GM12878 (cell line): ENCODE measurements around the gene HSP90AB1. TPM values are rescaled to one million over a fixed set of nuclear protein-coding genes. Genes with fewer than 3 reads are reported as not detected.

Experiments used
- ATAC-seq: fragments of 200-7000 bp; cut with Tn5 transposase; 3 replicates; pipeline ENCODE4 v1.9.1; 2020; ENCODE audit warnings: mild to moderate bottlenecking, moderate library complexity
- BruUV-seq: library from RNA; stranded (reverse); fragments of 400-500 nt; replicated peaks from 2 replicates; lab custom pipeline; 2021; lab: Mats Ljungman, UMichigan
- CTCF ChIA-PET: fragments of 300-600 bp; sonication (Branson Sonifier 250); formaldehyde crosslinking; extraction: SDS; loops from one replicate; lab custom pipeline; 2021; ENCODE audit warnings: inconsistent platforms; lab: Yijun Ruan, JAX
- POLR2A ChIA-PET: fragments of 350-600 bp; formaldehyde crosslinking; extraction: SDS; loops from one replicate; lab custom pipeline; 2021; ENCODE audit warnings: inconsistent platforms; lab: Charles Lee
- RAD21 ChIA-PET: fragments of 300-600 bp; sonication (Branson Sonifier 250); formaldehyde crosslinking; loops from one replicate; lab custom pipeline; 2023; ENCODE audit warnings: antibody characterized with exemption; ENCODE audit not compliant: unreplicated experiment; lab: Charles Lee
- SMC1A ChIA-PET: fragments of 300-600 bp; sonication (Branson Sonifier 250); formaldehyde crosslinking; loops from one replicate; lab custom pipeline; 2023; ENCODE audit not compliant: unreplicated experiment, uncharacterized antibody; lab: Charles Lee
- DNase-seq: peaks from one replicate; pipeline ENCODE4 v3.0.0-alpha.2; 2011; ENCODE audit warnings: low read depth, low spot score
- FAIRE-seq: peaks from 3 replicates; lab custom pipeline; 2011; peaks lifted over from hg19 to GRCh38; lab: Jason Lieb, UNC
- H2AFZ ChIP-seq: 2 replicates; pipeline ENCODE4 v1.6.0; 2011; ENCODE audit warnings: low read depth, low read length, control low read depth; ENCODE audit not compliant: control insufficient read depth
- H3K27ac ChIP-seq: 2 replicates; pipeline ENCODE4 v1.5.1; 2011; ENCODE audit warnings: control low read depth; ENCODE audit not compliant: control insufficient read depth, insufficient read depth
- H3K27me3 ChIP-seq, 2 experiments: replicated peaks in 1 of 2; 2 replicates each; pipeline versions ENCODE4 v1.6.0 to v1.6.1; 2011; ENCODE audit warnings: low read length in 1 of 2; ENCODE audit not compliant: control insufficient read depth in 2 of 2, insufficient read depth in 2 of 2
- H3K36me3 ChIP-seq, 2 experiments: 2 replicates each; pipeline ENCODE4 v1.5.1; 2011; ENCODE audit warnings: low read length in 1 of 2; ENCODE audit not compliant: control insufficient read depth in 2 of 2, insufficient read depth in 2 of 2
- H3K4me1 ChIP-seq: 2 replicates; pipeline ENCODE4 v1.6.1; 2011; ENCODE audit warnings: mild to moderate bottlenecking, low read length, moderate library complexity, mixed read lengths; ENCODE audit not compliant: control insufficient read depth, insufficient read depth
- H3K4me2 ChIP-seq: 2 replicates; pipeline ENCODE4 v1.6.0; 2011; ENCODE audit warnings: control low read depth; ENCODE audit not compliant: control insufficient read depth, insufficient read depth
- H3K4me3 ChIP-seq: fragments of 200-600 bp; sonication (generic); 2 replicates; pipeline ENCODE4 v1.5.1; 2016
- H3K79me2 ChIP-seq: 2 replicates; pipeline ENCODE4 v1.6.0; 2011; ENCODE audit warnings: low read length; ENCODE audit not compliant: control insufficient read depth, insufficient read depth
- H3K9ac ChIP-seq: 2 replicates; pipeline ENCODE4 v1.8.0; 2011; ENCODE audit warnings: low read length, control low read depth, mixed read lengths; ENCODE audit not compliant: control insufficient read depth, insufficient read depth
- H3K9me3 ChIP-seq: replicated peaks from 3 replicates; pipeline ENCODE4 v1.5.1; 2011; ENCODE audit warnings: mild to moderate bottlenecking, low read length; ENCODE audit not compliant: control insufficient read depth, insufficient read depth
- H4K20me1 ChIP-seq: 2 replicates; pipeline ENCODE4 v1.6.0; 2011; ENCODE audit not compliant: control insufficient read depth, insufficient read depth
- JUND ChIP-seq: IDR thresholded peaks from 2 replicates; pipeline ENCODE4 v1.6.1; 2012; ENCODE audit warnings: low read depth, mild to moderate bottlenecking, low read length, improper control_type of control experiment, moderate library complexity
- POLR2AphosphoS2 ChIP-seq: IDR thresholded peaks from 2 replicates; pipeline ENCODE4 v1.6.1; 2011; ENCODE audit warnings: low read depth, mild to moderate bottlenecking, low read length, improper control_type of control experiment, moderate library complexity
- POLR2AphosphoS5 ChIP-seq: IDR thresholded peaks from 2 replicates; pipeline ENCODE4 v1.6.1; 2011; ENCODE audit warnings: mild to moderate bottlenecking, low read length, inconsistent platforms
- SMAD1 ChIP-seq: fragments of 450-650 bp; IDR thresholded peaks from 2 replicates; pipeline ENCODE4 v1.6.1; 2018; ENCODE audit warnings: mild to moderate bottlenecking, low read depth; ENCODE audit not compliant: partially characterized antibody
- SMAD5 ChIP-seq: IDR thresholded peaks from 2 replicates; pipeline ENCODE4 v1.6.1; 2016; ENCODE audit warnings: antibody characterized with exemption, low read depth
- ZSCAN29 ChIP-seq: fragments of 450-650 bp; IDR thresholded peaks from 2 replicates; pipeline ENCODE4 v1.6.1; 2017; ENCODE audit warnings: mild to moderate bottlenecking, moderate library complexity
- WGBS: methylation state at CpG from one replicate; pipeline ENCODE4 v1.1.6; 2016; ENCODE audit warnings: low lambda C conversion rate; ENCODE audit not compliant: insufficient replicate concordance, insufficient coverage; ENCODE audit errors: missing lambda C conversion rate; 5-methylcytosine and 5-hydroxymethylcytosine counted together
- in situ Hi-C: fragments of 300-500 bp; cut with MboI; formaldehyde crosslinking; loops from 9 replicates; pipeline ENCODE4 v1.14.3; 2018; ENCODE audit warnings: mixed read lengths
- intact Hi-C: fragments of 100-400 bp; cut with micrococcal nuclease; formaldehyde crosslinking; loops from one replicate; pipeline ENCODE4 v1.14.2; 2022; ENCODE audit not compliant: unreplicated experiment
- polyA plus RNA-seq, 11 experiments: library from polyadenylated mRNA; depleted of rRNA in 4 of 11; unstranded in 6 of 11; stranded (reverse) in 5 of 11; fragments of >200 nt; fragmentation: Nextera tagmentation in 4 of 11; fragmentation: Illumina TruSeq in 1 of 11; extraction: Ambion mirVana in 4 of 11; extraction: Trizol in 1 of 11; gene quantifications; 1 replicate in 1 of 11; 2 replicates in 10 of 11; pipeline versions ENCODE4 v1.2.1 to v1.2.3, GENCODE V29; 2011 to 2016; ENCODE audit warnings: inconsistent platforms in 2 of 11, missing spikeins in 2 of 11, low read depth in 1 of 11
- total RNA-seq, 4 experiments: library from RNA; depleted of rRNA in 3 of 4; stranded (reverse); fragments of >200 nt in 3 of 4; fragmentation: Illumina TruSeq in 1 of 4; extraction: Trizol in 1 of 4; gene quantifications; 2 replicates each; pipeline versions ENCODE4 v1.2.1 to v1.2.3, GENCODE V29; 2013 to 2021
- TF ChIP-seq, protein P1 (sequence below): IDR thresholded peaks from 2 replicates; pipeline ENCODE4 v1.6.1; 2012; ENCODE audit warnings: low read depth, low read length, improper control_type of control experiment
- TF ChIP-seq, protein P2 (sequence below): fragments of 450-650 bp; IDR thresholded peaks from 2 replicates; pipeline ENCODE4 v1.6.1; 2017; ENCODE audit warnings: low read depth, mild to moderate bottlenecking, moderate library complexity

Gene HSP90AB1
- total and polyA plus RNA-seq, 10 of the 15 experiments (the other 5 are each of a cell fraction or from before 2014, with no cell fraction given): 988 to 1,682 (median 1,146) TPM

GRCh38 chr6:44250067-44250717 is 3.3 kb downstream of the HSP90AB1 start:
- ChIA-PET POLR2A (interaction anchor here (1.9 to 6.3 kb wide), 4 partner anchors 10 to 14 kb away, joined by 4 to 131 read pairs (median 7); partner anchors contain the start of gene SLC35B2), SMC1A (interaction anchor here (2.6 kb wide), 1 partner anchor 26 kb away, joined by 10 read pairs; no protein-coding TSS in a partner anchor), CTCF (interaction anchor here (1.0 to 3.0 kb wide), 7 partner anchors 8 to 151 kb away, joined by 3 to 14 read pairs (median 6); no protein-coding TSS in a partner anchor), RAD21 (interaction anchor here (1.4 kb wide), 1 partner anchor 12 kb away, joined by 6 read pairs; no protein-coding TSS in a partner anchor)
- TSS peak; percentile 49 for BruUV-seq
- Histone ChIP-seq H2AFZ (no peak overlapping the region), H3K4me3 (peak overlapping the region; percentile 95), H3K27me3 (no peaks in the 10 kb centered on the region), H3K27ac (no peak overlapping the region), H3K9ac (no peak overlapping the region; the same call in 1 of the 2 replicates), H3K36me3 (peaks cover 37 to 53% of the 10 kb centered on the region in 2 experiments), H3K79me2 (peaks cover 82% of the 10 kb centered on the region), H4K20me1 (peaks cover 11% of the 10 kb centered on the region; the same call in 1 of the 2 replicates), H3K4me1 (peaks cover 11% of the 10 kb centered on the region), H3K9me3 (no peaks in the 10 kb centered on the region), H3K4me2 (peak overlapping the region; percentile 66)
- ATAC-seq (no peak), FAIRE-seq (no peak), DNase-seq (no peak)
- TF ChIP-seq POLR2AphosphoS5 (no peak; the same call in none of the 2 replicates), SMAD5 (0 out of 2 replicates have a peak, but pooled peaks have one; percentile 18)
- intact Hi-C loops: no loop called here
- in situ Hi-C loops: no loop called here
- 52% methylated on average over 5 of the region's 6 CpGs for WGBS

GRCh38 chr6:44250718-44251123 is 3.8 kb downstream of the HSP90AB1 start:
- FAIRE-seq (no peak), ATAC-seq (no peak), DNase-seq (no peak)
- 59% methylated on average over 3 of the region's 3 CpGs for WGBS
- H3K36me3 ChIP-seq: peaks cover 39 to 53% of the 10 kb centered on the region in 2 experiments
- ChIA-PET CTCF (interaction anchor here (1.2 to 3.0 kb wide), 7 partner anchors 9 to 151 kb away, joined by 3 to 14 read pairs (median 6); no protein-coding TSS in a partner anchor), SMC1A (interaction anchor here (1.5 kb wide), 1 partner anchor 26 kb away, joined by 6 read pairs; no protein-coding TSS in a partner anchor), POLR2A (interaction anchor here (1.3 to 2.0 kb wide), 5 partner anchors 10 to 25 kb away, joined by 3 to 9 read pairs (median 4); no protein-coding TSS in a partner anchor), RAD21 (interaction anchor here (1.0 to 1.9 kb wide), 3 partner anchors 27 to 81 kb away, joined by 3 to 6 read pairs (median 3); no protein-coding TSS in a partner anchor)
- peak overlapping the region; percentile 66 for H3K4me2 ChIP-seq
- no peaks in the 10 kb centered on the region for H3K9me3 ChIP-seq
- in situ Hi-C loops (no loop called here), intact Hi-C loops (no loop called here)
- H3K4me1 ChIP-seq: peaks cover 14% of the 10 kb centered on the region
- BruUV-seq: no TSS peak
- H3K27me3 ChIP-seq: no peaks in the 10 kb centered on the region
- no peak overlapping the region for H3K27ac ChIP-seq
- H3K9ac ChIP-seq: no peak overlapping the region
- peak overlapping the region; percentile 95 for H3K4me3 ChIP-seq
- H2AFZ ChIP-seq: no peak overlapping the region
- peaks cover 11% of the 10 kb centered on the region; the same call in 1 of the 2 replicates for H4K20me1 ChIP-seq
- H3K79me2 ChIP-seq: peaks cover 84% of the 10 kb centered on the region
- peak; percentile 49; the same call in 1 of the 2 replicates for TF ChIP-seq POLR2AphosphoS2
- TF ChIP-seq, protein P1, sequence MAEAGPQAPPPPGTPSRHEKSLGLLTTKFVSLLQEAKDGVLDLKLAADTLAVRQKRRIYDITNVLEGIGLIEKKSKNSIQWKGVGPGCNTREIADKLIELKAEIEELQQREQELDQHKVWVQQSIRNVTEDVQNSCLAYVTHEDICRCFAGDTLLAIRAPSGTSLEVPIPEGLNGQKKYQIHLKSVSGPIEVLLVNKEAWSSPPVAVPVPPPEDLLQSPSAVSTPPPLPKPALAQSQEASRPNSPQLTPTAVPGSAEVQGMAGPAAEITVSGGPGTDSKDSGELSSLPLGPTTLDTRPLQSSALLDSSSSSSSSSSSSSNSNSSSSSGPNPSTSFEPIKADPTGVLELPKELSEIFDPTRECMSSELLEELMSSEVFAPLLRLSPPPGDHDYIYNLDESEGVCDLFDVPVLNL: no peak
- TF ChIP-seq, protein P2, sequence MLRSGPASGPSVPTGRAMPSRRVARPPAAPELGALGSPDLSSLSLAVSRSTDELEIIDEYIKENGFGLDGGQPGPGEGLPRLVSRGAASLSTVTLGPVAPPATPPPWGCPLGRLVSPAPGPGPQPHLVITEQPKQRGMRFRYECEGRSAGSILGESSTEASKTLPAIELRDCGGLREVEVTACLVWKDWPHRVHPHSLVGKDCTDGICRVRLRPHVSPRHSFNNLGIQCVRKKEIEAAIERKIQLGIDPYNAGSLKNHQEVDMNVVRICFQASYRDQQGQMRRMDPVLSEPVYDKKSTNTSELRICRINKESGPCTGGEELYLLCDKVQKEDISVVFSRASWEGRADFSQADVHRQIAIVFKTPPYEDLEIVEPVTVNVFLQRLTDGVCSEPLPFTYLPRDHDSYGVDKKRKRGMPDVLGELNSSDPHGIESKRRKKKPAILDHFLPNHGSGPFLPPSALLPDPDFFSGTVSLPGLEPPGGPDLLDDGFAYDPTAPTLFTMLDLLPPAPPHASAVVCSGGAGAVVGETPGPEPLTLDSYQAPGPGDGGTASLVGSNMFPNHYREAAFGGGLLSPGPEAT: no peak
- TF ChIP-seq SMAD1: no peak
- no peak for TF ChIP-seq JUND
- no peak for TF ChIP-seq ZSCAN29
